Keratinocyte (primary cell): ENCODE measurements around the gene RPL38.

Experiments
- CTCF ChIP-seq, 3 experiments: IDR thresholded peaks in 1 of 3; conservative IDR thresholded peaks in 1 of 3; optimal IDR thresholded peaks in 1 of 3; 2 replicates in 2 of 3; 3 replicates in 1 of 3; pipeline versions ENCODE3 to v1.5.1; 2011; ENCODE audit warnings: low read length in 3 of 3, mild to moderate bottlenecking in 3 of 3, moderate library complexity in 2 of 3, control low read depth in 1 of 3, inconsistent platforms in 1 of 3; ENCODE audit not compliant: insufficient read depth in 2 of 3; ENCODE audit errors: extremely low read depth in 1 of 3
- EZH2 ChIP-seq: IDR thresholded peaks from one replicate; pipeline ENCODE4 v1.6.1; 2012; ENCODE audit warnings: inconsistent platforms, mild to moderate bottlenecking, low read length, moderate library complexity

GRCh38 chr17:74251569-74251968, 48.1 kb downstream of the RPL38 start:
- no peak for TF ChIP-seq CTCF (optimal IDR thresholded peaks at IDR 0.05 in 1 of 3, IDR thresholded peaks at IDR 0.05 in 1 of 3, conservative IDR thresholded peaks at IDR 0.05 in 1 of 3; ENCODE audit: extremely low read depth in 1 of 3, insufficient read depth in 2 of 3, low read length in 3 of 3)
- no peak for TF ChIP-seq EZH2
